BJ (cell line): ENCODE results near the gene WFDC6. TPM values are rescaled to one million over a fixed set of nuclear protein-coding genes. Genes with fewer than 3 reads are reported as not detected.

Source experiments
- CTCF ChIA-PET: fragments of 350-600 bp; formaldehyde crosslinking; extraction: SDS; loops from one replicate; lab custom pipeline; 2021; ENCODE audit warnings: antibody characterized with exemption, inconsistent platforms; lab: Yijun Ruan, JAX
- POLR2A ChIA-PET: fragments of 300-600 bp; sonication (Branson Sonifier 250); formaldehyde crosslinking; extraction: SDS; loops from one replicate; lab custom pipeline; 2021; ENCODE audit warnings: antibody characterized with exemption; lab: Charles Lee
- DNase-seq: peaks from one replicate; pipeline ENCODE4 v3.0.0-alpha.2; 2011; ENCODE audit warnings: low read depth
- H3K27me3 ChIP-seq: 2 replicates; pipeline ENCODE4 v1.6.0; 2011; ENCODE audit warnings: low read length; ENCODE audit not compliant: control insufficient read depth, insufficient read depth
- H3K36me3 ChIP-seq: 2 replicates; pipeline ENCODE4 v1.5.1; 2011; ENCODE audit warnings: low read length; ENCODE audit not compliant: control insufficient read depth, insufficient read depth
- H3K4me3 ChIP-seq: 2 replicates; pipeline ENCODE4 v1.5.1; 2011; ENCODE audit warnings: low read depth, mild to moderate bottlenecking, control low read depth, low read length
- CTCF ChIP-seq: IDR thresholded peaks from 2 replicates; pipeline ENCODE4 v1.5.1; 2011; ENCODE audit warnings: low read depth, mild to moderate bottlenecking, control low read depth, inconsistent platforms, low read length, moderate library complexity; ENCODE audit not compliant: insufficient read depth
- polyA plus RNA-seq: library from polyadenylated mRNA; depleted of rRNA; stranded (reverse); fragments of >200 nt; gene quantifications from 2 replicates; pipeline ENCODE4 v1.2.3, GENCODE V29; 2011

The WFDC6 gene
- polyA plus RNA-seq, 1 experiment: not detected

- TF ChIP-seq CTCF: no peak
- no peak for DNase-seq
- H3K4me3 ChIP-seq: no peak overlapping the region
- POLR2A ChIA-PET: no interaction called here
- H3K27me3 ChIP-seq: no peaks in the 10 kb centered on the region; the same call in 1 of the 2 replicates
- CTCF ChIA-PET: interaction anchor here (0.6 to 0.9 kb wide), 2 partner anchors 46 to 207 kb away, joined by 3 to 5 read pairs; no protein-coding TSS in a partner anchor
- H3K36me3 ChIP-seq: no peaks in the 10 kb centered on the region
Observed at GRCh38 chr20:45501600-45501999, 37.7 kb downstream of the WFDC6 start.

GRCh38 chr20:45500022-45500421 lies 39.3 kb downstream of the WFDC6 start:
- Histone ChIP-seq H3K36me3 (no peaks in the 10 kb centered on the region), H3K27me3 (no peaks in the 10 kb centered on the region; the same call in 1 of the 2 replicates), H3K4me3 (no peak overlapping the region)
- CTCF ChIA-PET: interaction anchor here (0.6 kb wide), 1 partner anchor 60 kb away, joined by 3 read pairs; no protein-coding TSS in a partner anchor
- no peak for DNase-seq
- POLR2A ChIA-PET: no interaction called here
- TF ChIP-seq CTCF: no peak

DNA sequence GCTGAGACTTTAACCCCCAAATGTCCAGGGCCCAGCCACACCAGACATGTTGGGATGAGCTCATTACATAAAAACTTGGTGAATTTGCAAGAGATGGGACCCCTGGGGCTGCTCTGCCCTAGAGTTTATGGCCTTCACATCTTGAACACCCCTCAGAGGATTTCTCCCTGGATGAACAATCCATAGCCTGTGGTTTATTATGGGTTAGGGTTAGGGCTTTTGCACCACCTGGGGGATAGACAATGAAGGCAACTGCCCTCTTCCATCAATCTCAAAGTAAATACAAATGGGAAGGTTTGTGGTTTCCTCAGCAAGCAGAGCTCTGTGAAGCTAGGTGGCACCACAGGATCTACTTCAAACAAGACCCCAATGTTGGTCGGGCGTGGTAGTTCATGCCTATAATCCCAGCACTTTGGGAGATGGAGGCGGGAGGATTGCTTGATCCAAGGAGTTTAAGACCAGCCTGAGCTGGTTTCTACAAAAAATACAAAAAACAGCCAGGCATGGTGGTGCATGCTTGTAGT lies 41.2 kb downstream of the WFDC6 start:
- DNase-seq: no peak
- CTCF ChIA-PET: interaction anchor here (1.0 kb wide), 1 partner anchor 273 kb away, joined by 3 read pairs; no protein-coding TSS in a partner anchor
- H3K27me3 ChIP-seq: no peaks in the 10 kb centered on the region
- POLR2A ChIA-PET: no interaction called here
- H3K36me3 ChIP-seq: no peaks in the 10 kb centered on the region
- no peak overlapping the region for H3K4me3 ChIP-seq
- no peak for TF ChIP-seq CTCF

- H3K4me3 ChIP-seq: no peak overlapping the region
- ChIA-PET CTCF (no interaction called here), POLR2A (no interaction called here)
- no peak for DNase-seq
- no peaks in the 10 kb centered on the region; the same call in 1 of the 2 replicates for H3K27me3 ChIP-seq
- TF ChIP-seq CTCF: no peak
- H3K36me3 ChIP-seq: no peaks in the 10 kb centered on the region
Observed at GRCh38 chr20:45496166-45496565, 43.1 kb downstream of the WFDC6 start.

DNA sequence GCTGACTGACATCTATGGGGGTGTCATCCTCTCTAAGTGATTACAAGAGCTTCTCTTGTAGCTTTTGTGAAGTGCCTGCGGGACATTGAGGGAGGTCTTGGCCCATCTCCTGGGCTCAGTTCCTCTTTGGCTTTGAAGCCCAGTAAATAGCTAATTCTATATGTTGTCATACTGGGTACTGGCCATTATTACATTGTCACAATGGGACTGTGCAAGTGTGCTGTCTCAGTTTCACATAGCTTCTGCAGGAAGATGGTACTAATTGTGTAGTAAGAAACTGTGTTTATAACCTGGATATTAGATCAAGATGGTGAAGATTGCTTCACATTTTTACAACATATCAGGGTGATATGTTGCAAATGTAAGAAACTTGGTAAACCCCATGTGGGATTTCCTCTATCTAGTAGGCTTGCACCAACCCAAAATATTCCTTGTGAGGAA lies 43.8 kb downstream of the WFDC6 start:
- POLR2A ChIA-PET: no interaction called here
- H3K36me3 ChIP-seq: no peaks in the 10 kb centered on the region
- DNase-seq: no peak
- no peak for TF ChIP-seq CTCF
- H3K4me3 ChIP-seq: no peak overlapping the region
- no peaks in the 10 kb centered on the region; the same call in 1 of the 2 replicates for H3K27me3 ChIP-seq
- CTCF ChIA-PET: no interaction called here
